ENCODE measurements around the gene MAN2A1. TPM values are rescaled to one million over a fixed set of nuclear protein-coding genes. Genes with fewer than 3 reads are reported as not detected.
A peak's percentile ranks its signal among the peaks of the same experiment; 100 is the strongest.

MAN2A1 gene
- total RNA-seq, 1 donor from 2014 or later = 43.6 TPM

DNA sequence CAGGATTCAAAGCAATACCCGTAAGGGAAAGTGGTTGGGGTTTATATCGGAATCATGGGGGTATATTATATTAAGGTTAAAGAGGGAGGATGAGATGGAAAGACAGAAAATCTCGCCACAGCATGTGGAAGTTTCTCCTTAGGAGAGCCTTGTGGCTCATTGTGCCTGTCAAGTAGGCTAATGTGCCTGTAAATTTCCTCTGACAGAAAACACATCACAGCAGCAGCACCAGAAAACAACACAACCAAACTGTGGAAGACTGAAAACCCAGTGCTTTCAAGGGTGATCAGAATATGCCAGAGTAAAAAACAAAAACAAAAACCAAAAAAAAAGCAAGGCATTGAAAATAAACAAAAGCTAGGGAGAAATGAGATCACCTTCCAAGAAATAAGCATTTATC lies 11.3 kb upstream of the MAN2A1 start:
- H3K36me3 ChIP-seq = no peaks in the 10 kb centered on the region

GRCh38 chr5:109681763-109682162 lies 8.0 kb upstream of the MAN2A1 start:
- H3K4me1 ChIP-seq = no peaks in the 10 kb centered on the region
- no peak for ATAC-seq
- H3K27me3 ChIP-seq = no peaks in the 10 kb centered on the region
- intact Hi-C loops (cut with DNase I) = no loop called here
- TF ChIP-seq, protein P1, sequence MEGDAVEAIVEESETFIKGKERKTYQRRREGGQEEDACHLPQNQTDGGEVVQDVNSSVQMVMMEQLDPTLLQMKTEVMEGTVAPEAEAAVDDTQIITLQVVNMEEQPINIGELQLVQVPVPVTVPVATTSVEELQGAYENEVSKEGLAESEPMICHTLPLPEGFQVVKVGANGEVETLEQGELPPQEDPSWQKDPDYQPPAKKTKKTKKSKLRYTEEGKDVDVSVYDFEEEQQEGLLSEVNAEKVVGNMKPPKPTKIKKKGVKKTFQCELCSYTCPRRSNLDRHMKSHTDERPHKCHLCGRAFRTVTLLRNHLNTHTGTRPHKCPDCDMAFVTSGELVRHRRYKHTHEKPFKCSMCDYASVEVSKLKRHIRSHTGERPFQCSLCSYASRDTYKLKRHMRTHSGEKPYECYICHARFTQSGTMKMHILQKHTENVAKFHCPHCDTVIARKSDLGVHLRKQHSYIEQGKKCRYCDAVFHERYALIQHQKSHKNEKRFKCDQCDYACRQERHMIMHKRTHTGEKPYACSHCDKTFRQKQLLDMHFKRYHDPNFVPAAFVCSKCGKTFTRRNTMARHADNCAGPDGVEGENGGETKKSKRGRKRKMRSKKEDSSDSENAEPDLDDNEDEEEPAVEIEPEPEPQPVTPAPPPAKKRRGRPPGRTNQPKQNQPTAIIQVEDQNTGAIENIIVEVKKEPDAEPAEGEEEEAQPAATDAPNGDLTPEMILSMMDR (IDR thresholded peaks at IDR 0.05) = no peak
- no peaks in the 10 kb centered on the region for H3K9me3 ChIP-seq
- no peaks in the 10 kb centered on the region for H3K36me3 ChIP-seq
- H3K27ac ChIP-seq = no peak overlapping the region
- H3K4me3 ChIP-seq = no peak overlapping the region
- no peak for DNase-seq

More for the DNA sequence above, 11.3 kb upstream of the MAN2A1 start:
- intact Hi-C loops (cut with DNase I) = no loop called here
- TF ChIP-seq, protein P1 (IDR thresholded peaks at IDR 0.05) = no peak
- H3K4me3 ChIP-seq = no peak overlapping the region
- no peaks in the 10 kb centered on the region for H3K27me3 ChIP-seq
- no peak for DNase-seq
- H3K27ac ChIP-seq = no peak overlapping the region
- no peaks in the 10 kb centered on the region for H3K4me1 ChIP-seq
- no peaks in the 10 kb centered on the region for H3K9me3 ChIP-seq
- no peak for ATAC-seq

GRCh38 chr5:109682383-109682782 lies 7.3 kb upstream of the MAN2A1 start:
- TF ChIP-seq, protein P1 (IDR thresholded peaks at IDR 0.05) = no peak
- intact Hi-C loops (cut with DNase I) = no loop called here
- no peak overlapping the region for H3K27ac ChIP-seq

GRCh38 chr5:109685916-109686315 lies 3.8 kb upstream of the MAN2A1 start:
- TF ChIP-seq, protein P1 (IDR thresholded peaks at IDR 0.05) = no peak
- Histone ChIP-seq H3K36me3 (no peaks in the 10 kb centered on the region), H3K4me3 (no peak overlapping the region), H3K27ac (no peak overlapping the region), H3K4me1 (no peaks in the 10 kb centered on the region), H3K9me3 (no peaks in the 10 kb centered on the region), H3K27me3 (no peaks in the 10 kb centered on the region)
- DNase-seq (no peak), ATAC-seq (no peak)
- intact Hi-C loops (cut with DNase I) = no loop called here

More at GRCh38 chr5:109682383-109682782, 7.3 kb upstream of the MAN2A1 start:
- no peak overlapping the region for H3K4me3 ChIP-seq
- no peaks in the 10 kb centered on the region for H3K4me1 ChIP-seq
- H3K36me3 ChIP-seq = no peaks in the 10 kb centered on the region
- DNase-seq (no peak), ATAC-seq (no peak)
- H3K27me3 ChIP-seq = no peaks in the 10 kb centered on the region
- H3K9me3 ChIP-seq = no peaks in the 10 kb centered on the region

DNA sequence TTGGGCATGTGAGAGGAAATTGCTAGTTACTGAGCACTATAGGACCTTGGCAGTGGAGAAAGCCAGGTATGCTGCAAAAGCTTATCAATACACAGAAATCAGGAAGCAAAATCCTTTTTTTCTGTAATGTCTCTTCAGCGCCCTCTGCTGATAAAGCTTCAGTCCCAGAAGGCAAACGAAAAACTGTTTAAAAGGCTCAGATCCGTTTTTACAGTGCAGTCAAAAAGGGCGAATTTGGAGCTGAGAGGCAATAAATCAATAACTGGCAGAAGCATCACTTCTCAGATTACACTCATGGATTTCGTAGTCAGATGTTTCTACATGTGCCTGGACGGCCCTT lies 1.1 kb upstream of the MAN2A1 start:
- Histone ChIP-seq H3K4me1 (peaks cover 4% of the 10 kb centered on the region), H3K4me3 (peak overlapping the region; percentile 95), H3K9me3 (no peaks in the 10 kb centered on the region), H3K36me3 (no peaks in the 10 kb centered on the region), H3K27ac (peak overlapping the region; percentile 90), H3K27me3 (no peaks in the 10 kb centered on the region)
- TF ChIP-seq, protein P1 (IDR thresholded peaks at IDR 0.05) = peak; percentile 58
- DNase-seq (no peak), ATAC-seq (no peak)
- intact Hi-C loops (cut with DNase I) = no loop called here
